Cardiac muscle cell (in vitro differentiated cells and primary cell): ENCODE results near the gene SHROOM2. TPM values are rescaled to one million over a fixed set of nuclear protein-coding genes. Genes with fewer than 3 reads are reported as not detected.

Source experiments
- DNase-seq, 2 donors: peaks; one replicate each; pipeline versions ENCODE4 v3.0.0 to v3.0.0-alpha.2; 2010 to 2017; ENCODE audit warnings: low read depth in 1 of 2, low spot score in 1 of 2
- H3K27ac ChIP-seq: fragments of 200-600 bp; sonication (generic); 2 replicates; pipeline ENCODE4 v1.5.1; 2016
- H3K27me3 ChIP-seq: fragments of 200-600 bp; sonication (generic); 2 replicates; pipeline ENCODE4 v1.6.0; 2016; ENCODE audit warnings: control low read depth
- H3K36me3 ChIP-seq: fragments of 200-600 bp; sonication (generic); 2 replicates; pipeline ENCODE4 v1.5.1; 2016; ENCODE audit warnings: control low read depth
- H3K4me1 ChIP-seq: fragments of 200-600 bp; sonication (generic); 2 replicates; pipeline ENCODE4 v1.8.1; 2017; ENCODE audit warnings: low read depth, mild to moderate bottlenecking, mixed run types
- H3K4me3 ChIP-seq: fragments of 200-600 bp; sonication (generic); 2 replicates; pipeline ENCODE4 v1.5.1; 2016; ENCODE audit warnings: mild to moderate bottlenecking
- H3K9me3 ChIP-seq: fragments of 200-600 bp; sonication (generic); 2 replicates; pipeline ENCODE4 v1.5.1; 2017; ENCODE audit warnings: low read depth, mild to moderate bottlenecking, control low read depth
- CTCF ChIP-seq: IDR thresholded peaks from 2 replicates; pipeline ENCODE4 v1.5.1; 2012; ENCODE audit warnings: low read depth, mild to moderate bottlenecking, low read length
- polyA plus RNA-seq: library from polyadenylated mRNA; unstranded; fragments of >200 nt; fragmentation: Nextera tagmentation; extraction: Ambion mirVana; gene quantifications from 2 replicates; pipeline ENCODE4 v1.2.1, GENCODE V29; 2016
- total RNA-seq: library from RNA; depleted of rRNA; stranded (reverse); fragments of >200 nt; gene quantifications from 2 replicates; pipeline ENCODE4 v1.2.3, GENCODE V29; 2016

Gene SHROOM2
- total and polyA plus RNA-seq, 2 experiments from 2014 or later, result 14.8 to 32.9 TPM

GRCh38 chrX:9937761-9938160 lies 151.5 kb downstream of the SHROOM2 start:
- Histone ChIP-seq H3K27me3 (no peaks in the 10 kb centered on the region), H3K4me3 (no peak overlapping the region), H3K27ac (no peak overlapping the region), H3K9me3 (no peaks in the 10 kb centered on the region), H3K4me1 (no peaks in the 10 kb centered on the region), H3K36me3 (peaks cover 27% of the 10 kb centered on the region)
- no peak for DNase-seq
- TF ChIP-seq CTCF, result no peak

GRCh38 chrX:9938516-9938915 lies 152.3 kb downstream of the SHROOM2 start:
- Histone ChIP-seq H3K36me3 (peaks cover 24% of the 10 kb centered on the region), H3K9me3 (no peaks in the 10 kb centered on the region), H3K4me1 (no peaks in the 10 kb centered on the region), H3K4me3 (no peak overlapping the region), H3K27ac (no peak overlapping the region), H3K27me3 (no peaks in the 10 kb centered on the region)
- DNase-seq, result no peak
- TF ChIP-seq CTCF, result no peak

- Histone ChIP-seq H3K27me3 (no peaks in the 10 kb centered on the region), H3K36me3 (peaks cover 26% of the 10 kb centered on the region), H3K4me1 (no peaks in the 10 kb centered on the region), H3K9me3 (no peaks in the 10 kb centered on the region), H3K27ac (no peak overlapping the region), H3K4me3 (no peak overlapping the region)
- peak in 1 of 2 donors; percentile 41 for DNase-seq
- TF ChIP-seq CTCF, result no peak
These were observed 154.2 kb downstream of the SHROOM2 start for GRCh38 chrX:9940421-9940820.

- H3K27me3 ChIP-seq, result no peaks in the 10 kb centered on the region
- no peak for TF ChIP-seq CTCF
- no peak for DNase-seq
- no peaks in the 10 kb centered on the region for H3K9me3 ChIP-seq
- H3K36me3 ChIP-seq, result peaks cover 33% of the 10 kb centered on the region
- H3K4me1 ChIP-seq, result no peaks in the 10 kb centered on the region
- no peak overlapping the region for H3K27ac ChIP-seq
- no peak overlapping the region for H3K4me3 ChIP-seq
These were observed 155.9 kb downstream of the SHROOM2 start for GRCh38 chrX:9942086-9942485.

- Histone ChIP-seq H3K4me1 (no peaks in the 10 kb centered on the region), H3K27me3 (no peaks in the 10 kb centered on the region), H3K4me3 (no peak overlapping the region), H3K9me3 (no peaks in the 10 kb centered on the region), H3K27ac (no peak overlapping the region), H3K36me3 (peaks cover 40% of the 10 kb centered on the region)
- no peak for DNase-seq
- no peak for TF ChIP-seq CTCF
These were observed 157.2 kb downstream of the SHROOM2 start for GRCh38 chrX:9943420-9943819.

- Histone ChIP-seq H3K27me3 (no peaks in the 10 kb centered on the region), H3K9me3 (no peaks in the 10 kb centered on the region), H3K36me3 (peaks cover 23% of the 10 kb centered on the region), H3K4me3 (no peak overlapping the region), H3K27ac (no peak overlapping the region), H3K4me1 (no peaks in the 10 kb centered on the region)
- DNase-seq, result no peak
- no peak for TF ChIP-seq CTCF
These were observed 161.0 kb downstream of the SHROOM2 start for GRCh38 chrX:9947131-9947794.
